CD4-positive, CD25-positive, alpha-beta regulatory T cell (primary cell): ENCODE measurements around the gene ARFRP1. TPM values are rescaled to one million over a fixed set of nuclear protein-coding genes. Genes with fewer than 3 reads are reported as not detected.
"Not testable (repeated sequence)": the region's sequence is repeated elsewhere in the genome, so short reads cannot be mapped to it uniquely, and the experiment has no call there.

Source experiments
- ATAC-seq, 2 donors: fragments of 150-1000 bp; cut with Tn5 transposase; one replicate each; pipeline ENCODE4 v1.10.0; 2021; ENCODE audit warnings: low read depth in 2 of 2, moderate number of reproducible peaks in 2 of 2, moderate library complexity in 1 of 2
- DNase-seq, 3 donors: peaks; one replicate each; pipeline versions ENCODE4 v3.0.0 to v3.0.0-alpha.2; 2012 to 2022; ENCODE audit warnings: mixed read lengths in 1 of 3
- H3K27ac ChIP-seq: one replicate; pipeline ENCODE4 v1.7.0; 2013; ENCODE audit warnings: mild to moderate bottlenecking, low read length; ENCODE audit not compliant: insufficient read depth, poor library complexity, severe bottlenecking
- H3K27me3 ChIP-seq: one replicate; pipeline ENCODE4 v1.7.0; 2013; ENCODE audit warnings: low read length; ENCODE audit not compliant: control insufficient read depth, insufficient read depth
- H3K36me3 ChIP-seq: one replicate; pipeline ENCODE4 v1.7.0; 2013; ENCODE audit warnings: mild to moderate bottlenecking, low read length, moderate library complexity; ENCODE audit not compliant: control insufficient read depth, insufficient read depth
- H3K4me1 ChIP-seq: 2 replicates; pipeline ENCODE4 v1.7.0; 2013; ENCODE audit warnings: mild to moderate bottlenecking, low read length; ENCODE audit not compliant: insufficient read depth, control insufficient read depth, poor library complexity, severe bottlenecking
- H3K4me3 ChIP-seq: one replicate; pipeline ENCODE4 v1.7.0; 2013; ENCODE audit warnings: low read depth, mild to moderate bottlenecking, low read length, moderate library complexity
- H3K9me3 ChIP-seq, 2 experiments: 1 replicate in 1 of 2; 2 replicates in 1 of 2; pipeline ENCODE4 v1.7.0; 2013; ENCODE audit warnings: low read length in 2 of 2, mild to moderate bottlenecking in 1 of 2, moderate library complexity in 1 of 2; ENCODE audit not compliant: control insufficient read depth in 2 of 2
- H3K27ac Mint-ChIP-seq, 3 donors: one replicate each; pipeline ENCODE4 v1.8.0; 2020 to 2022; ENCODE audit warnings: mild to moderate bottlenecking in 3 of 3, mixed read lengths in 3 of 3, moderate library complexity in 2 of 3
- H3K27me3 Mint-ChIP-seq: one replicate; pipeline ENCODE4 v1.8.0; 2022; ENCODE audit warnings: mild to moderate bottlenecking, mixed read lengths
- H3K36me3 Mint-ChIP-seq: one replicate; pipeline ENCODE4 v1.8.0; 2020; ENCODE audit warnings: mixed read lengths
- H3K4me1 Mint-ChIP-seq, 4 donors: one replicate each; pipeline ENCODE4 v1.8.0; 2020 to 2022; ENCODE audit warnings: mixed read lengths in 4 of 4, mild to moderate bottlenecking in 1 of 4
- H3K4me3 Mint-ChIP-seq, 4 donors: one replicate each; pipeline ENCODE4 v1.8.0; 2020 to 2022; ENCODE audit warnings: mild to moderate bottlenecking in 4 of 4, mixed read lengths in 4 of 4, moderate library complexity in 3 of 4
- H3K9me3 Mint-ChIP-seq, 7 donors: one replicate each; pipeline ENCODE4 v1.8.0; 2020 to 2022; ENCODE audit warnings: mixed read lengths in 7 of 7, mild to moderate bottlenecking in 3 of 7, moderate library complexity in 2 of 7
- polyA plus RNA-seq, 4 donors: library from polyadenylated mRNA; unstranded; fragments of 300-500 nt; fragmentation: Illumina TruSeq; gene quantifications; one replicate each; pipeline ENCODE4 v1.2.3, GENCODE V29; 2021
- total RNA-seq: library from RNA; stranded (reverse); gene quantifications from one replicate; pipeline ENCODE4 v1.2.3, GENCODE V29; 2022

Gene ARFRP1
- total and polyA plus RNA-seq, 5 donors from 2014 or later = 51.6 to 65.7 (median 61.6) TPM

DNA sequence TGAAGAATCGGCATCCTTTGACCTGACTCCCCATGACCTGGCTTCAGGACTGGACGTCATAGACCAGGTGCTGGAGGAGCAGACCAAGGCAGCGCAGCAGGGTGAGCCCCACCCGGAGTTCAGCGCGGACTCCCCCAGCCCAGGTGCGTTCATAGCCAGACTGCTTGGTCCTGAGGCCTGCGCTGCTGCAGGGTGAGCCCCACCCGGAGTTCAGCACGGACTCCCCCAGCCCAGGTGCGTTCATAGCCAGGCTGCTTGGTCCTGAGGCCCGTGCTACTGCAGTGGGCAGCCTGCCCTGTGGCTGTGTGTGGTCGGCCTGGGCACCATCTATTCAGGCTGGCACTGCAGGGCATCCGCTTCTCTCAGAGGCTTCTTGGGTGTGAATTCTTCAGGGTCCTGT is 33.8 kb downstream of the ARFRP1 start:
- H3K27ac ChIP-seq = no peak overlapping the region
- no peak for DNase-seq
- no peaks in the 10 kb centered on the region for H3K9me3 ChIP-seq
- no peaks in the 10 kb centered on the region for H3K27me3 ChIP-seq
- Mint-ChIP-seq H3K36me3 (peaks cover 15% of the 10 kb centered on the region), H3K4me3 (no peak overlapping the region), H3K27ac (no peak overlapping the region), H3K4me1 (no peaks in the 10 kb centered on the region), H3K27me3 (no peaks in the 10 kb centered on the region), H3K9me3 (peaks cover 0 to 1% (median 0%) of the 10 kb centered on the region in 7 donors)
- ATAC-seq = no peak
- H3K36me3 ChIP-seq = peaks cover 3% of the 10 kb centered on the region
- H3K4me3 ChIP-seq = no peak overlapping the region
- H3K4me1 ChIP-seq = no peaks in the 10 kb centered on the region

- DNase-seq (no peak), ATAC-seq (no peak)
- no peak overlapping the region for H3K4me3 ChIP-seq
- no peaks in the 10 kb centered on the region for H3K27me3 ChIP-seq
- H3K27ac Mint-ChIP-seq = no peak overlapping the region
- no peaks in the 10 kb centered on the region for H3K9me3 ChIP-seq
- H3K27me3 Mint-ChIP-seq = no peaks in the 10 kb centered on the region
- H3K36me3 ChIP-seq = peaks cover 11% of the 10 kb centered on the region
- peaks cover 23% of the 10 kb centered on the region for H3K36me3 Mint-ChIP-seq
- H3K4me1 Mint-ChIP-seq = no peaks in the 10 kb centered on the region
- no peaks in the 10 kb centered on the region for H3K4me1 ChIP-seq
- H3K9me3 Mint-ChIP-seq = peaks cover 0 to 1% (median 0%) of the 10 kb centered on the region in 7 donors
- H3K27ac ChIP-seq = no peak overlapping the region
- no peak overlapping the region for H3K4me3 Mint-ChIP-seq
Measured at GRCh38 chr20:63672666-63673065, 35.1 kb downstream of the ARFRP1 start.

GRCh38 chr20:63671695-63672094 is 36.1 kb downstream of the ARFRP1 start:
- H3K27ac ChIP-seq, H3K9me3 ChIP-seq, H3K27ac Mint-ChIP-seq, H3K4me3 Mint-ChIP-seq, DNase-seq, H3K4me3 ChIP-seq, H3K4me1 Mint-ChIP-seq, ATAC-seq, H3K9me3 Mint-ChIP-seq, H3K4me1 ChIP-seq, H3K27me3 Mint-ChIP-seq, H3K27me3 ChIP-seq: not testable (repeated sequence)
- peaks cover 23% of the 10 kb centered on the region for H3K36me3 Mint-ChIP-seq
- peaks cover 19% of the 10 kb centered on the region for H3K36me3 ChIP-seq

GRCh38 chr20:63668351-63668750 is 39.4 kb downstream of the ARFRP1 start:
- Histone ChIP-seq H3K4me3 (no peak overlapping the region), H3K36me3 (peaks cover 23% of the 10 kb centered on the region), H3K27me3 (no peaks in the 10 kb centered on the region), H3K4me1 (no peaks in the 10 kb centered on the region), H3K9me3 (no peaks in the 10 kb centered on the region), H3K27ac (no peak overlapping the region)
- Mint-ChIP-seq H3K27me3 (no peaks in the 10 kb centered on the region), H3K9me3 (peaks cover 0 to 1% (median 0%) of the 10 kb centered on the region in 7 donors), H3K4me1 (no peaks in the 10 kb centered on the region), H3K27ac (no peak overlapping the region), H3K36me3 (peaks cover 19% of the 10 kb centered on the region), H3K4me3 (peak overlapping the region in 1 of 4 donors; percentile 12)
- ATAC-seq (no peak), DNase-seq (no peak)

DNA sequence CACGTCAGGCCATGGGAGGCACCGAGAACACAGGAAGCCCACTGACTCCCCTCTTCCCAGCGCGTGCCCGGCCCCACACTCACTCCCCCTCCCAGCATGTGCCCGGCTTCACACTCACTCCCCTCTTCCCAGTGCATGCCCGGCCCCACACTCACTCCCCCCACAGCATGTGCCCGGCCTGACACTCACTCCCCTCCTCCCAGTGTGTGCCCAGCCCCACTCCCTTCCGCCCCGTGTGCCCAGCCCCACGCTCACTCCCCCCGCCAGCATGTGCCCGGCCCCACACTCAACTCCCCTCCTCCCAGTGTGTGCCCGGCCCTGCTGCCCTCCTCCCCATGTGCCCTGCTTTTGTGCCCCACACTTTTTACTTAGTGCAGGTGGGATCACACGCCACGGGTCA is 39.9 kb downstream of the ARFRP1 start:
- Mint-ChIP-seq H3K4me1 (no peaks in the 10 kb centered on the region), H3K4me3 (peak overlapping the region in 1 of 4 donors; percentile 12), H3K27me3 (no peaks in the 10 kb centered on the region), H3K9me3 (peaks cover 0 to 1% (median 0%) of the 10 kb centered on the region in 7 donors), H3K36me3 (peaks cover 19% of the 10 kb centered on the region), H3K27ac (no peak overlapping the region)
- no peak for DNase-seq
- H3K4me1 ChIP-seq = no peaks in the 10 kb centered on the region
- H3K4me3 ChIP-seq = no peak overlapping the region
- ATAC-seq = no peak
- H3K9me3 ChIP-seq = no peaks in the 10 kb centered on the region
- peaks cover 23% of the 10 kb centered on the region for H3K36me3 ChIP-seq
- H3K27me3 ChIP-seq = no peaks in the 10 kb centered on the region
- no peak overlapping the region for H3K27ac ChIP-seq

DNA sequence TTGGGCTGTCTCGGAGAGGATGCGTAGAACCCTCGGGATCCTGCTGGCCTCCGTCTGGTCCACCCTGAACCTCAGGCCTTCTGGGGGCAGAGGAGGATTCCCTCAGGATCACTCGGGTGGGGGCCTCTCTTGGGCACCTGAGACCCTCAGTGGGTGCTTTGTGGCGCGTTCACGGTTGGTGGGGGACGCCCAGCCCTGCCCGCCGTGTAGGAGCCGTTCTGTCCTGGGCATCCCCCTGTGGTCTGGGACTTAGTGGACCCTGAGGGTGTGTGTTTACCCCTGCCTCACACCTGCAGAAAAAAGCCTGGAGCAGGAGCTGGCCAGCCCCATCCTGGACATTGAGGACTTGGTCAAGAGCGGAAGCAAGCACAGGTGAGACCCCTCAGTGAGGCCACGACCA is 42.1 kb downstream of the ARFRP1 start:
- Histone ChIP-seq H3K36me3 (peaks cover 25% of the 10 kb centered on the region), H3K27me3 (no peaks in the 10 kb centered on the region), H3K4me3 (no peak overlapping the region), H3K27ac (no peak overlapping the region), H3K4me1 (no peaks in the 10 kb centered on the region), H3K9me3 (no peaks in the 10 kb centered on the region)
- Mint-ChIP-seq H3K4me3 (no peak overlapping the region), H3K27ac (no peak overlapping the region), H3K27me3 (no peaks in the 10 kb centered on the region), H3K4me1 (peaks cover 0 to 2% (median 0%) of the 10 kb centered on the region in 4 donors), H3K36me3 (peaks cover 20% of the 10 kb centered on the region), H3K9me3 (no peaks in the 10 kb centered on the region)
- ATAC-seq (no peak), DNase-seq (no peak)

DNA sequence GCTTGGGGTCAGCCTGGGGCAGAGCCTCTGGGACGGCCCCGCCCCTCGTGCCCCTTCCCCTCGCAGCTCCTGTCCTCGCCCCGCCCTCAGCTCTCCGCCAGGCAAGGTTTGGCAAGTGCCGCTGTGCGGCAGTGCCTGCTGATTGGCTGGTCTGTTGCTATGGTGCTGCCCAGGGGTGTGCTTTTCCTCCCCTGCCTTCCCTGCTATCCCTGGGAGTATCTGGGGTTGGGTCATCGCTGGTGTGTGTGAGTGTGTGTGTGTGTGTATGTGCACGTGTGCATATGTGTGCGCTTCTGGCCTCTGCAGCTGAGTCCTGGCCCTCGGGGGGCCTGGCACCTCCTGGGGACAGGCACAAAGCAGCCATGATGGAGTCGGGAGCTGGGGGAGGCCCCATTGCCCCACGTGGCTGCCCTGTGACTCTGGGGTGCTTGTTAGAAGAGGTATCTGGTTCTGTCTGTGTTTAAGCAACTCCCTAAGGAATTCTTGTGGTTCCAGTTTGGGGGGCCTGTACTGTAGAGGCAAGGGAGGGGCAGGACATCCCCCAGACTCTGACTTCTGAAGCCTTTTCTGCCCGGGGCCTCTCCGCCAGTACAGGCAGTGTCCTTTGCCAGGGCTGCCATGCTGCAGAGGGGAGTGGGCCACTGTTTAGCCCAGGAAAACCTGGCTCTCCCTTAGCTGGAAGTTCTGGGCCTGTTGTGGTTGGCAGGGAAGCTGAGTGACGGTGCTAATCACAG is 42.7 kb downstream of the ARFRP1 start:
- no peaks in the 10 kb centered on the region for H3K27me3 ChIP-seq
- H3K4me1 Mint-ChIP-seq = peaks cover 0 to 3% (median 2%) of the 10 kb centered on the region in 4 donors
- H3K36me3 Mint-ChIP-seq = peaks cover 24% of the 10 kb centered on the region
- no peaks in the 10 kb centered on the region for H3K9me3 Mint-ChIP-seq
- no peaks in the 10 kb centered on the region for H3K27me3 Mint-ChIP-seq
- H3K36me3 ChIP-seq = peaks cover 25% of the 10 kb centered on the region
- H3K4me1 ChIP-seq = no peaks in the 10 kb centered on the region
- no peak overlapping the region for H3K4me3 Mint-ChIP-seq
- H3K9me3 ChIP-seq = no peaks in the 10 kb centered on the region
- no peak overlapping the region for H3K4me3 ChIP-seq
- DNase-seq (no peak), ATAC-seq (no peak)
- no peak overlapping the region for H3K27ac Mint-ChIP-seq
- H3K27ac ChIP-seq = no peak overlapping the region
